Suppressor macrophage treated with lipopolysaccharide for 1 hour (primary cell): ENCODE measurements around the gene OR10A4.
A peak's percentile ranks its signal among the peaks of the same experiment; 100 is the strongest.
"Not testable (repeated sequence)": the region's sequence is repeated elsewhere in the genome, so short reads cannot be mapped to it uniquely, and the experiment has no call there.

ENCODE experiments used
- DNase-seq, 3 donors: peaks; one replicate each; pipeline ENCODE4 v3.0.0-alpha.2; 2020 to 2022

The OR10A4 gene

DNA sequence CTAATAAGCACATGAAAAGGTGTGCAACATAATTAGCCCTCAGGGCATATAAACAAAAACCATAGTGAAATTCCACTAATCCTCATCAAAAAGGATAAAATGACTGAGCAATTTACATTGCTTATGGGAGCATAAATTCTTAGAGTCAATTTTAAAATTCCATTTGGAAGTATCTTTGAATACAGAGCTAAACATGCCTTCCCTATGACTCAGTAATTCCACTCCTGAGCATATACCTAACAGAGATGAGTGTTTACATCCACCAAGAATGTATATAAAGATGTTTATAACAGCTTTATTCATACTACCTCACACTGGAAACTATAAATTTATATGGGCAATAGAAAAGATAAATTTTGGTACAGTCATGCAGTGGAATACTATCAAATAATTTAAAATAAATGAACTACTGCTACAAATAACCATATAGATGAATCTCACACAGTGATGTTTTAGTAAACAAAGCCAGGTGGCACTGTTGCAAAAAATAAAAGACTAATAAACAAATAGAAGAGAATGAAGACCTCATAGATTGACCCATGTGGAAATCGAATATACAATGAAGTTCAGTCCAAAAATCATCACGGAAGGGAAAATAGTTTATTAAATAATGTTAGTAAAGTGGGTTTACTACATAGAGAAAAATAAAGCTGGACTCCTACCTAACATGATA lies 24.0 kb downstream of the OR10A4 start:
- no peak for DNase-seq

DNA sequence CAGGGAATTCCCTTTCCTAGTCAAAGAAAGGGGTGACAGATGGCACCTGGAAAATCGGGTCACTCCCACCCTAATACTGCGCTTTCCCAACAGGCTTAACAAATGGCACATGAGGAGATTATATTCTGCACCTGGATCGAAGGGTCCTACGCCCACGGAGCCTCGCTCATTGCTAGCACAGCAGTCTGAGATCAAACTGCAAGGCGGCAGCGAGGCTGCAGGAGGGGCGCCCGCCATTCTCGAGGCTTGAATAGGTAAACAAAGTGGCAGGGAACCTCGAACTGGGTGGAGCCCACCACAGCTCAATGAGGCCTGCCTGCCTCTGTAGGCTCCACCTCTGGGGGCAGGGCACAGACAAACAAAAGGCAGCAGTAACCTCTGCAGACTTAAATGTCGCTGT lies 28.4 kb downstream of the OR10A4 start:
- not testable (repeated sequence) for DNase-seq

DNA sequence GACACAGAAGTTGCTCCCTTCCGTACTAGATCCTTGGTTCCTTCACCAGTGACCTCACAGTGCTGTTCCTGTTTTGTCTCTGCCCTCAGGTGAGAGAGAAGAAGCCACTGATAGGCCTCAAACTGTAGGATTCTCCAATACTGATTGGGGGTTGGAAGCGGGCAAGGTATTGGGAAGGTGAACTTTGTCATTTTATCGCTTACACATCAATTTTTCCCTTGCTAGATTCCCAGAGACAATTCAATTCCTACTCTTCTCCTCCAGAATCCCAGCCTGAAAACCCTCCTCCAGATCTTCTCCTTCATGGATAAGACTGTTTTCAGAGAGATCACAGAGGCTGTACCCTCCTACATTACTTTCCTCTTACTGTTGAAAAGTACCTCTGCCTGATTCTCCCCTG lies 35.0 kb downstream of the OR10A4 start:
- no peak for DNase-seq

DNA sequence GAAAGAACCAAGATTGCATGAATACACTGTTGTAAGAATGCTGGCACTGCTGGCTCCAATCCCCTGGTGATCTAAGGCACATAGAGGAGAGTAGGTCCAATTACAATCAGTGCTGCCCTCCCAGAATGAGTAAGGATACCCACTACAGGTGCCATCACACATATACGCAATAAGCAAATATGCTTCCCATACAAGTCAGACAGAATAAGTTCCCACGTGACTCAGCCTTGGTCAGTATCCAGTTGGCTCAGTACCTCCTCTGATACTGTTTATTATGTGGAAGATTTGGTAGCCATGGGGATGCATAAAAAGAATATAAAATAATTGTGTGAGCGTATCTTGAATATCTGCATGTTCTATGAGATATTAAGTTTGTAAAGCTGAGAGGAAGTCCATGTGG lies 35.5 kb downstream of the OR10A4 start:
- DNase-seq, result no peak

DNA sequence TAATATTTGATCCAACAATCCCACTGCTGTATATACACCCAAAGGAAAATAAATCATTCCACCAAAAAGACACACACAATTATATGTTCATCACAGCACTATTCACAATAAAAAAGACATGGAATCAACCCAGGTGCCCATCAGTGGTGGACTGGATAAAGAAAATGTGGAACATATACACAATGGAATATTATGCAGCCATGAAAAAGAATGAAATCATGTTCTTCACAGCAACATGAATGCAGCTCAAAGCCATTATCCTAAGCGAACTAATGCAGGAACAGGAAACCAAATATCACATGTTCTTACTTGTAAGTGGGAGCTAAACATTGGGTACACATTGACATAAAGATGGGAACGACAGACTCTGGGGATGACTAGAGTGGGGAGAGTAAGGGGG lies 43.3 kb downstream of the OR10A4 start:
- no peak for DNase-seq

DNA sequence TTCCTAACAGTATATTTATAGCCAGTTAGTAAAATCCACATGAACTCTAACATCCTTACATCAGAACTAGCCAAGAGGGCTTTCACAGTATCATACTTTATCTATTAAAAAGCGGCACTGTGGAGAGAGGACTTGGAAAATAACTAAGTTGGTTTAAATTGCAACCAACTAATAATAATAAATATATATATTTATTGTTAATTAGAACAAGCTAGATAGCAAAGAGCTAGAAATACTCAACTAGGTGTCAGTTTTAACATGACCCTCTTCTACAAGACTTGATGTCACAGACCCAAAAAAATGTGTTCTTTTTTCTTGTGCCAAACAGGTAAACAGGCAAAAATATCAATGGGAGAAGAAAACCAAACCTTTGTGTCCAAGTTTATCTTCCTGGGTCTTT lies 44.3 kb downstream of the OR10A4 start, which contains the start of gene OR2D3:
Gene OR2D3, plus strand, starts transcription at position 301 of the 400 bp plus-strand sequence. Its CDS starts 0 bp downstream, at position 301.
- no peak for DNase-seq

DNA sequence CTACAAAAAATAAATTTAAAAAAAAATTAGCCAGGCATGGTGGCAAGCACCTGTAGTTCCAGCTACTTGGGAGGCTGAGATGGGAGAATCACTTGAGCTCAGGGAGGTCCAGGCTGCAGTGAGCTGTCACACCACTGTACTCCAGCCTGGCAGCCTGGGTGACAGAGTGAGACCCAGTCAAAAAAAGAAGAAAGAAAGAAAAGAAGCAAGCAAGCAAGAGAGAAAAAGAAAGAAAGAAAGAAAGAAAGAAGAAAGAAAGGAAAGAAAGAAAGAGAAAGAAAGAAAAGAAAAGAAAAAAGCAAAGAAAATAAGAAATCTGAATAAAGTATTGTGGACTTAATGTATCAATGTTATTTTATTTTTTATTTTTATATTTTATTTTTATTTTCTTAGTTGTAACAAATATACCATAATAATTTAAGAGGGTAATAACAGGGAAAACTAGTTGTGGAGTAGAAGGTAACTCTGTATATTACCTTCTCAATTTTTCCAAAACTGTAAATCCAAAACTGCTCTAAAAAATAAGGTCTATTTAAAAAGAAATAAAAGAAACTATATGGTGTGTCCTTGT lies 48.7 kb downstream of the OR10A4 start:
- no peak for DNase-seq

DNA sequence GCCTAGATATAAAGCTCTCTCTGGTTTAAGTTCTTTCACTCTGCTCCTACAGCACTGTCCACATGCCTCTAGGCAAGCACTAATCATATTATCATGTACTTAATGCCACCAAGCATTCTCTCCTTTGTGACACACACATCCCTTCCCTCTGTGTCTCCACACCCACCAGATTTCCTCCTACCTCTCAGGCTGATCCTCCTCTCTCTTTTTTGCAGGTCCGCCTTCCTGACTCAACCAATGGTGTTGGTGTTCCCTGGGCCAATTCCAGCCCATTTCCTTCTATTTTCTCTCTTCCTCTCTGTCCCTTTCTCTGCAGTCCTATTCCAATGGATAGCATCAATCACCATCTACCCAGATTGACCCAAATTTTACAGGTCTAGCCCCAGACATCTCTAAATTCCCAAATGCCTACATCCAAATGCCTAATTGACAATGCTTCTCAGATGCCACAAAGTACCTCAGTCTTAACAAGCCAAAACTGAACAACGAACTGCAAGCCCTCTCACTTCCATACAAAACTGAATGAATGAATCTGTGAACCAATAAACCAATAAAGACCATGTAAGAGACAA lies 49.3 kb downstream of the OR10A4 start:
- DNase-seq, result no peak

DNA sequence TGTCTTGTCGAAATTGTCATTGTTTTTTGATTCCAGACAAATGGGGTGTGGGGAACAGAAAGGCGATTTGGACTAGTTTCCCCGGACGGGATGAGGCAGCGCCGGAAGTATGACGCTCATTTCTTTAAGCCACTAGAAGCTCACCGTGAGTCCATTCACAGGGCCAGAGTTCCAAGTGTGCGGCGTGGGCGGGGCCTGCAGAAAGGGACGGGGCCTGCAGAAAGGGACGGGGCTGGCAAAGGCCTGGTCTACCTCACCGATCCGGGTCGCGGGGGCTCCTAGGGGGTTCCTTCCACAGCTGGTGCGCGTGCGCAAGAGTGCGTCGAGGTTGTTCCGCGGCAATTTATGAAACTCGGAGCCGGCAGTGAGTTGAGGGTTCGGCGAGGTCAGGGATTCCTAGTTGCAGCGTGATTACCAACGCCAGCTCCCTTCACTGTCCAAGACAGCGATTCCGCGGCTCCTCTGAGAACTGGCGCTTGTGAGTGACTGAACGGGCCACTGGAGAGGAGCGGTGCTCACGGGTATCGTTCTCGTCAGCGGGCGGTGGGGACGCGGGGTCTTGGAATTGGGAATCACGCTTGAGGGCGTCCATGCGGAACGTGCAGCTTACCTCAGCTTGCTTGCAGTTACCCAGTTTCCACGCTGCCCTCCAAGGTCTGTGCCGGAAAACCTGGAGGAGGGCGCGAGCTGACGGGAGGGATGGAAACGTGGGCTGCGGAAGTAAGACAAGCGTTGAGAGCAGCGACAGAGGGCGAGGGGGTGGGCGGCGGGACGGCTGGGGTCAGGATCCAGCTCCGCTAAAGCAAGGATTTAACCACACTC lies 50.0 kb downstream of the OR10A4 start, which contains the start of gene ZNF215:
Gene ZNF215, plus strand, starts transcription at position 219 of the 822 bp plus-strand sequence. CDS start 5,847 bp downstream, outside the sequence.
- DNase-seq, result peak; percentile 82 to 87 (median 83)

DNA sequence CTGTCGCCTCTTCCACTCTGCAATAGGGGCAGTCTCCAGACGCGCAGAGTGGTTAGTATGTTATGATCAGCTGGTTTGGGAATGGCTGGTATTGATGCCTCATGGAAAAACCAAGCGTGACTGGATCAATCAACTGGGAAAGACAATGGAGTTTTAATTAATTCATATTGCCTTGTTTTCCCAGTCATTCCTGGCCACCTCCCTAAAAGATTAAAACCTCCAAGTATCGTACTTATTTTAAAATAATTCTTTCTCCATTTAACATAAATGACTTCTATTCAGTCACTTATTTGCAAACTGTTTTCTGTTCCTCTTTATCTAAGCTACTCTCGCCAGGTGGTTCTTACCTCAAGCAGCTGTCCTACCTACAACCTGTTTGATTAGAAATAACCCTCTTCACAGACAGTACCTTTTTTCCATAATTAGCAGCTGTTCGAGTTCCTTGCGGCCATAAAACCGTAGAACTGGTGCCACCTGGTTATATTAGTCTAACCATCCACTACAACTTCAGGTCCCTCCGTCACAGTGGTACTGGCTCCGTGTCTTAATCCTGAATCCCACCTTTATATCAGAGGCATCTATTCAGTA lies 50.7 kb downstream of the OR10A4 start:
- DNase-seq, result no peak
